ENCODE measurements around the gene AFAP1L2.

AFAP1L2 gene

GRCh38 chr10:114363745-114364454 is 40.4 kb downstream of the AFAP1L2 start:
- no peak for TF ChIP-seq CTCF (conservative IDR thresholded peaks at IDR 0.05; ENCODE audit: low read length)
- TF ChIP-seq EZH2phosphoT487 (IDR thresholded peaks at IDR 0.05; ENCODE audit: borderline replicate concordance) = no peak
- Histone ChIP-seq H3K9me3 (ENCODE audit: insufficient read depth, low read depth, low read length) (no peaks in the 10 kb centered on the region), H3K27me3 (ENCODE audit: insufficient read depth, low read length, poor library complexity, severe bottlenecking) (no peaks in the 10 kb centered on the region), H4K20me1 (ENCODE audit: insufficient read depth, low read length, poor library complexity, severe bottlenecking) (no peaks in the 10 kb centered on the region), H3K4me1 (ENCODE audit: insufficient read depth, low read length, poor library complexity, severe bottlenecking) (peaks cover 20% of the 10 kb centered on the region), H2AFZ (ENCODE audit: low read length) (no peak overlapping the region), H3F3A (ENCODE audit: low read depth) (no peaks in the 10 kb centered on the region), H3K36me3 (ENCODE audit: insufficient read depth, low read length) (no peaks in the 10 kb centered on the region), H3K9me2 (replicated peaks; ENCODE audit: low read depth, low read length) (no peaks in the 10 kb centered on the region), H3K4me3 (ENCODE audit: low read length, poor library complexity, severe bottlenecking) (no peak overlapping the region), H3K4me2 (ENCODE audit: low read depth, low read length, poor library complexity, severe bottlenecking) (no peak overlapping the region), H3K79me2 (ENCODE audit: insufficient read depth, low read length) (no peaks in the 10 kb centered on the region), H3K9ac (ENCODE audit: low read depth, low read length, poor library complexity, severe bottlenecking) (no peak overlapping the region)

GRCh38 chr10:114362826-114363355 is 41.4 kb downstream of the AFAP1L2 start:
- H3K4me2 ChIP-seq (ENCODE audit: low read depth, low read length, poor library complexity, severe bottlenecking) = no peak overlapping the region
- no peak overlapping the region for H2AFZ ChIP-seq (ENCODE audit: low read length)
- no peaks in the 10 kb centered on the region for H3K27me3 ChIP-seq (ENCODE audit: insufficient read depth, low read length, poor library complexity, severe bottlenecking)
- H3F3A ChIP-seq (ENCODE audit: low read depth) = no peaks in the 10 kb centered on the region
- no peak for TF ChIP-seq EZH2phosphoT487 (IDR thresholded peaks at IDR 0.05; ENCODE audit: borderline replicate concordance)
- no peak for TF ChIP-seq CTCF (conservative IDR thresholded peaks at IDR 0.05; ENCODE audit: low read length)
- no peak overlapping the region for H3K4me3 ChIP-seq (ENCODE audit: low read length, poor library complexity, severe bottlenecking)
- H3K4me1 ChIP-seq (ENCODE audit: insufficient read depth, low read length, poor library complexity, severe bottlenecking) = peaks cover 18% of the 10 kb centered on the region
- H3K9me2 ChIP-seq (replicated peaks; ENCODE audit: low read depth, low read length) = no peaks in the 10 kb centered on the region
- no peaks in the 10 kb centered on the region for H3K9me3 ChIP-seq (ENCODE audit: insufficient read depth, low read depth, low read length)
- H3K9ac ChIP-seq (ENCODE audit: low read depth, low read length, poor library complexity, severe bottlenecking) = no peak overlapping the region
- H4K20me1 ChIP-seq (ENCODE audit: insufficient read depth, low read length, poor library complexity, severe bottlenecking) = no peaks in the 10 kb centered on the region
- H3K79me2 ChIP-seq (ENCODE audit: insufficient read depth, low read length) = no peaks in the 10 kb centered on the region
- no peaks in the 10 kb centered on the region for H3K36me3 ChIP-seq (ENCODE audit: insufficient read depth, low read length)

GRCh38 chr10:114359953-114360345 is 44.4 kb downstream of the AFAP1L2 start:
- Histone ChIP-seq H3K9ac (ENCODE audit: low read depth, low read length, poor library complexity, severe bottlenecking) (no peak overlapping the region), H3F3A (ENCODE audit: low read depth) (no peaks in the 10 kb centered on the region), H2AFZ (ENCODE audit: low read length) (no peak overlapping the region), H4K20me1 (ENCODE audit: insufficient read depth, low read length, poor library complexity, severe bottlenecking) (no peaks in the 10 kb centered on the region), H3K9me3 (ENCODE audit: insufficient read depth, low read depth, low read length) (no peaks in the 10 kb centered on the region), H3K36me3 (ENCODE audit: insufficient read depth, low read length) (no peaks in the 10 kb centered on the region), H3K4me3 (ENCODE audit: low read length, poor library complexity, severe bottlenecking) (no peak overlapping the region), H3K4me1 (ENCODE audit: insufficient read depth, low read length, poor library complexity, severe bottlenecking) (no peaks in the 10 kb centered on the region), H3K4me2 (ENCODE audit: low read depth, low read length, poor library complexity, severe bottlenecking) (no peak overlapping the region), H3K79me2 (ENCODE audit: insufficient read depth, low read length) (no peaks in the 10 kb centered on the region), H3K27me3 (ENCODE audit: insufficient read depth, low read length, poor library complexity, severe bottlenecking) (no peaks in the 10 kb centered on the region), H3K9me2 (replicated peaks; ENCODE audit: low read depth, low read length) (no peaks in the 10 kb centered on the region)
- TF ChIP-seq EZH2phosphoT487 (IDR thresholded peaks at IDR 0.05; ENCODE audit: borderline replicate concordance) = no peak
- no peak for TF ChIP-seq CTCF (conservative IDR thresholded peaks at IDR 0.05; ENCODE audit: low read length)
